Transverse colon (tissue), 3 donors: ENCODE measurements around the gene SYNE2.

Source experiments
- CTCF ChIP-seq, 5 experiments: fragments of 200-600 bp in 3 of 5; fragments of 450-650 bp in 2 of 5; sonication (generic) in 3 of 5; IDR thresholded peaks; 1 replicate in 2 of 5; 2 replicates in 3 of 5; pipeline ENCODE4 v1.5.1; 2016 to 2017; ENCODE audit warnings: antibody characterized with exemption in 5 of 5, inconsistent platforms in 3 of 5, mild to moderate bottlenecking in 2 of 5, moderate library complexity in 1 of 5
- EP300 ChIP-seq: sonication (generic); formaldehyde crosslinking; IDR thresholded peaks from one replicate; pipeline ENCODE4 v1.6.1; 2017; ENCODE audit warnings: antibody characterized with exemption, low read depth
- POLR2A ChIP-seq: fragments of 450-650 bp; IDR thresholded peaks from one replicate; pipeline ENCODE4 v1.6.1; 2016; ENCODE audit warnings: antibody characterized with exemption, mild to moderate bottlenecking, moderate library complexity

GRCh38 chr14:64000749-64001148, 147.9 kb downstream of the SYNE2 start:
- TF ChIP-seq CTCF (IDR thresholded peaks at IDR 0.05) (no peak), EP300 (no peak), POLR2A (no peak)
